Naive B cell (primary cell): ENCODE data around the gene SLC25A38. TPM values are rescaled to one million over a fixed set of nuclear protein-coding genes. Genes with fewer than 3 reads are reported as not detected.
A peak's percentile ranks its signal among the peaks of the same experiment; 100 is the strongest.

Experiments
- ATAC-seq, 2 donors: fragments of 150-1000 bp; cut with Tn5 transposase; 2 replicates each; pipeline ENCODE4 v1.10.0; 2021; ENCODE audit warnings: low read depth in 2 of 2, mild to moderate bottlenecking in 2 of 2, moderate library complexity in 2 of 2
- DNase-seq: peaks from one replicate; pipeline ENCODE4 v3.0.0; 2022
- H3K27ac Mint-ChIP-seq, 6 donors: one replicate each; pipeline ENCODE4 v1.8.0; 2020 to 2022; ENCODE audit warnings: mild to moderate bottlenecking in 6 of 6, mixed read lengths in 6 of 6, moderate library complexity in 5 of 6, inconsistent platforms in 2 of 6
- H3K27me3 Mint-ChIP-seq, 3 donors: one replicate each; pipeline ENCODE4 v1.8.0; 2021 to 2022; ENCODE audit warnings: mixed read lengths in 3 of 3, mild to moderate bottlenecking in 1 of 3
- H3K36me3 Mint-ChIP-seq, 2 donors: one replicate each; pipeline ENCODE4 v1.8.0; 2020 to 2022; ENCODE audit warnings: mixed read lengths in 2 of 2, inconsistent platforms in 1 of 2, mild to moderate bottlenecking in 1 of 2
- H3K4me1 Mint-ChIP-seq, 3 donors: one replicate each; pipeline ENCODE4 v1.8.0; 2020 to 2022; ENCODE audit warnings: mixed read lengths in 3 of 3, inconsistent platforms in 1 of 3, mild to moderate bottlenecking in 1 of 3, moderate library complexity in 1 of 3
- H3K4me3 Mint-ChIP-seq, 8 donors: one replicate each; pipeline ENCODE4 v1.8.0; 2020 to 2022; ENCODE audit warnings: mild to moderate bottlenecking in 8 of 8, mixed read lengths in 8 of 8, moderate library complexity in 8 of 8, inconsistent platforms in 2 of 8
- H3K9me3 Mint-ChIP-seq, 7 donors: one replicate each; pipeline ENCODE4 v1.8.0; 2020 to 2022; ENCODE audit warnings: mixed read lengths in 7 of 7, mild to moderate bottlenecking in 5 of 7, inconsistent platforms in 2 of 7, moderate library complexity in 1 of 7
- polyA plus RNA-seq, 6 donors: library from polyadenylated mRNA; unstranded; fragments of 300-500 nt; fragmentation: Illumina TruSeq; gene quantifications; one replicate each; pipeline ENCODE4 v1.2.3, GENCODE V29; 2021; ENCODE audit warnings: low read depth in 6 of 6

The SLC25A38 gene, protein sequence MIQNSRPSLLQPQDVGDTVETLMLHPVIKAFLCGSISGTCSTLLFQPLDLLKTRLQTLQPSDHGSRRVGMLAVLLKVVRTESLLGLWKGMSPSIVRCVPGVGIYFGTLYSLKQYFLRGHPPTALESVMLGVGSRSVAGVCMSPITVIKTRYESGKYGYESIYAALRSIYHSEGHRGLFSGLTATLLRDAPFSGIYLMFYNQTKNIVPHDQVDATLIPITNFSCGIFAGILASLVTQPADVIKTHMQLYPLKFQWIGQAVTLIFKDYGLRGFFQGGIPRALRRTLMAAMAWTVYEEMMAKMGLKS
- polyA plus RNA-seq = 10 to 100 TPM; 44.4 to 70.4 (median 56.5) TPM

DNA sequence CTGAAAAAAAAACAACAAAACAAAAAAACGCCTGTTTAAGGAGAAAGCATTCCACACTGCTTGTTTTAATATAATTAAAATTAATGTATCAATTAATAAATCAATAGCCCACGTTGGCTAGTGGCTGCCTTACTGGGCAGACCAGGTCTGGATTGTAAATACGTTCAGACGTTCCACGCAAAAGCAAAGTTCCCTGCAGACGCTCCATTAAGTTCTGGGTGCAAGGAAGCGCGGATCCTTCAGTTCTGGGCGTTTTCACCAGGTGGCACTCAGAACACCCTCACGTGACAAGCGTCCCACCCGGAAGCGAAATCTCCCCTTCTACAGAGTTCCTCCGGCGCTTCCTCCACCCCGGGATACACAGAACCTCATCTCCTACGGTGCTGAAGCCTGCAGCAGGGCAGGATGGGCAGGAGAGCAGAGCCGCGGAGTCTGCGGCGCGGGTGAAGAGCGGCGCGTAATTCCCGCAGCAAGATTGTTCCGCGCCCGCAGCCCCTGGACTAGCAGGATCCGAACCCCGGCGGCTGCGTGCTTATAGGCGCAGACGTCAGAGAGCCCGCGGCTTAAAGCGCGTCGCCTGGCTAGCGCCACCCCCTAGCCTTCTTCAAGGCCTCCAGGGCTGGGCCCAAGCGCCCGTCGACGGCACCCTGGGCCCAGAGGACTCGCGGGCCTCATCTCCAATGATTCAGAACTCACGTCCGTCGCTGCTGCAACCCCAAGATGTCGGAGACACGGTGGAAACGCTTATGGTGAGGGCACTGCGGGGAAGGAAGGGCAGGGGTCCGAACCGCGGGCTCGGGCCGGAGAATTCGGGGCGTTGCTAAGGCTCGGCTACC, at the start of gene SLC25A38:
TSS of gene SLC25A38 (plus strand) at position 326 of the 836 bp plus-strand sequence. CDS start at position 681, 355 bp downstream.
- peak within 1 kb of the TSS; percentile 98 to 100 (median 99) for H3K27ac Mint-ChIP-seq
- H3K36me3 Mint-ChIP-seq = peaks cover 0 to 6% of the 10 kb centered on the region in 2 donors
- H3K27me3 Mint-ChIP-seq = peaks cover 0 to under 1% (median 0%) of the 10 kb centered on the region in 3 donors
- no peaks in the 10 kb centered on the region for H3K9me3 Mint-ChIP-seq
- DNase-seq (peak; percentile 84), ATAC-seq (peak; percentile 74 to 76)
- H3K4me1 Mint-ChIP-seq = peaks cover 39 to 51% (median 43%) of the 10 kb centered on the region in 3 donors
- H3K4me3 Mint-ChIP-seq = peak within 1 kb of the TSS; percentile 91 to 100 (median 98)

DNA sequence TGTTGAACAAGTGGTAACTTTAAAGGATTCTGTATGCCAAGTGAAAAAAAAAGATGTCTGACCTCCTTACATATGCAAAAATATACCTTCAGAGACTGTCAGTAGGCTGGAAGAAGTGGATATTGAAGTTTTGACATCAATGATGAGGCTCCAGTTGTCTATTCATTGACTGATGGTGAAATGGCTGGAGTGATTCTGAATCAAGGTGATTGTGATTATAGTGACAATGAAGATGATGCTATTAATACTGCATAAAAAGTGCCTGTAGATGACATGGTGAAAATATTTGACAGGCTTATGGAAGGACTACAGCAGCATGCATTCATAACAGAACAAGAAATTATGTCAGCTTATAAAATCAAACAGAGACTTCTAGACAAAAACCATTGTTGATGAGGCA, 49.6 kb upstream of the SLC25A38 start:
- H3K4me1 Mint-ChIP-seq = no peaks in the 10 kb centered on the region

GRCh38 chr3:39334205-39334604, 49.0 kb upstream of the SLC25A38 start:
- no peak for ATAC-seq
- no peak for DNase-seq
- no peaks in the 10 kb centered on the region for H3K4me1 Mint-ChIP-seq
- H3K27ac Mint-ChIP-seq = no peak overlapping the region
- no peaks in the 10 kb centered on the region for H3K9me3 Mint-ChIP-seq
- H3K36me3 Mint-ChIP-seq = no peaks in the 10 kb centered on the region
- H3K27me3 Mint-ChIP-seq = peaks cover 4 to 17% (median 12%) of the 10 kb centered on the region in 3 donors
- no peak overlapping the region for H3K4me3 Mint-ChIP-seq

More for the DNA sequence above, 49.6 kb upstream of the SLC25A38 start:
- H3K4me3 Mint-ChIP-seq = no peak overlapping the region
- ATAC-seq (no peak), DNase-seq (no peak)
- peaks cover 4 to 17% (median 12%) of the 10 kb centered on the region in 3 donors for H3K27me3 Mint-ChIP-seq
- H3K27ac Mint-ChIP-seq = no peak overlapping the region
- no peaks in the 10 kb centered on the region for H3K36me3 Mint-ChIP-seq
- no peaks in the 10 kb centered on the region for H3K9me3 Mint-ChIP-seq

DNA sequence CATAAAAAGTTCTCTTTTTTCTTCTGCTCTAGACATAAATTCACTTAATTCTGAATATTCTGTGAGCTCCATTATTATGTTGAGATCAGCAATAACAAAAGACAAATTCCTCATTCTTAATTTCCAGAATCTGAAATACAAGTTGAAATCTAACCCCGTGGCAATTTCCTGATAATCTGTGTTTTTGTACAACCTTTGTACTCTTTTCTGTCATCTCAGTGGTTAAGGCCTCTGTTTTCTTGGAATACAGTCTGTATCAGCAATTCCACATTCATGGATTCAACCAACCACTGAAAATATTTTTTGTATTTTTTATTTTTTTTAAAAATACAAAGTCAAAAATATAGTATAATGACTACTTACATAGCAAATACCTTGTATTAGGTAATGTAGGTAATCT, 45.0 kb upstream of the SLC25A38 start:
- no peaks in the 10 kb centered on the region for H3K4me1 Mint-ChIP-seq
- peaks cover 0 to 2% (median 0%) of the 10 kb centered on the region in 7 donors for H3K9me3 Mint-ChIP-seq
- H3K27ac Mint-ChIP-seq = no peak overlapping the region
- no peak overlapping the region for H3K4me3 Mint-ChIP-seq
- ATAC-seq (no peak), DNase-seq (no peak)
- H3K36me3 Mint-ChIP-seq = peaks cover 0 to 4% of the 10 kb centered on the region in 2 donors
- H3K27me3 Mint-ChIP-seq = peaks cover 4 to 17% (median 12%) of the 10 kb centered on the region in 3 donors

GRCh38 chr3:39339086-39339485, 44.1 kb upstream of the SLC25A38 start:
- H3K27ac Mint-ChIP-seq = no peak overlapping the region
- no peak overlapping the region for H3K4me3 Mint-ChIP-seq
- peaks cover 0 to 2% (median 0%) of the 10 kb centered on the region in 7 donors for H3K9me3 Mint-ChIP-seq
- peaks cover 0 to 4% of the 10 kb centered on the region in 2 donors for H3K36me3 Mint-ChIP-seq
- ATAC-seq = no peak
- no peaks in the 10 kb centered on the region for H3K4me1 Mint-ChIP-seq
- peaks cover 0 to 17% (median 12%) of the 10 kb centered on the region in 3 donors for H3K27me3 Mint-ChIP-seq
- DNase-seq = no peak

- Mint-ChIP-seq H3K4me3 (no peak overlapping the region), H3K4me1 (no peaks in the 10 kb centered on the region), H3K36me3 (peaks cover 0 to 4% of the 10 kb centered on the region in 2 donors), H3K9me3 (peaks cover 0 to 2% (median 0%) of the 10 kb centered on the region in 7 donors), H3K27ac (no peak overlapping the region), H3K27me3 (no peaks in the 10 kb centered on the region)
- ATAC-seq (no peak), DNase-seq (no peak)
Observed at GRCh38 chr3:39343076-39343717, 40.0 kb upstream of the SLC25A38 start.

GRCh38 chr3:39343760-39344159, 39.4 kb upstream of the SLC25A38 start:
- ATAC-seq (no peak), DNase-seq (no peak)
- Mint-ChIP-seq H3K4me3 (no peak overlapping the region), H3K4me1 (no peaks in the 10 kb centered on the region), H3K27ac (no peak overlapping the region), H3K36me3 (peaks cover 0 to 4% of the 10 kb centered on the region in 2 donors), H3K9me3 (peaks cover 0 to 2% (median 0%) of the 10 kb centered on the region in 7 donors), H3K27me3 (no peaks in the 10 kb centered on the region)

GRCh38 chr3:39344746-39345344, 38.3 kb upstream of the SLC25A38 start:
- H3K9me3 Mint-ChIP-seq = no peaks in the 10 kb centered on the region
- no peaks in the 10 kb centered on the region for H3K27me3 Mint-ChIP-seq
- no peaks in the 10 kb centered on the region for H3K4me1 Mint-ChIP-seq
- ATAC-seq (no peak), DNase-seq (no peak)
- no peak overlapping the region for H3K27ac Mint-ChIP-seq
- H3K36me3 Mint-ChIP-seq = peaks cover 0 to 4% of the 10 kb centered on the region in 2 donors
- H3K4me3 Mint-ChIP-seq = no peak overlapping the region

GRCh38 chr3:39346785-39347585, 36.2 kb upstream of the SLC25A38 start:
- ATAC-seq (no peak), DNase-seq (no peak)
- Mint-ChIP-seq H3K27me3 (no peaks in the 10 kb centered on the region), H3K4me1 (no peaks in the 10 kb centered on the region), H3K36me3 (no peaks in the 10 kb centered on the region), H3K4me3 (no peak overlapping the region), H3K9me3 (no peaks in the 10 kb centered on the region), H3K27ac (no peak overlapping the region)

- Mint-ChIP-seq H3K36me3 (no peaks in the 10 kb centered on the region), H3K4me3 (no peak overlapping the region), H3K27ac (no peak overlapping the region), H3K4me1 (no peaks in the 10 kb centered on the region), H3K27me3 (no peaks in the 10 kb centered on the region), H3K9me3 (peaks cover 0 to 2% (median 0%) of the 10 kb centered on the region in 7 donors)
- DNase-seq = no peak
- ATAC-seq = no peak
Observed at GRCh38 chr3:39347586-39347876, 35.6 kb upstream of the SLC25A38 start.

DNA sequence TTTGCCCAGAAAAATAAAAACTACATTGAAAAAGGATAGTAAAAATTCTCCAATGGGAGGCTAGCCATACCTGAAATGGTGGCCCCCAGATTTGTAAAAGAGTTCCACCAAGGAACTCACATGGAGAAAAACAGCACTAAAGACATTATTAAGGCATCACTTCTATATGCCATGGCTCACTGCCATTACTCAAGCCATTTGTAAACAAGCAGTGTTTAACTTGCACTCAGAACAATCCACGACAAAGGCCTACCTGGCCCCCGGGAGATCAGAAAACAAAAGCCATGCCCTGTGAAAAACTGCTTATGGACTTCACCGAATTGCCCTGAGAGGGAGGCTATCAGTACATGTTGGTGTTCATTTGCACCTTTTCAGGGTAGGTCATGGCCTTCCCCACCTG, 34.1 kb upstream of the SLC25A38 start:
- Mint-ChIP-seq H3K4me1 (no peaks in the 10 kb centered on the region), H3K27me3 (no peaks in the 10 kb centered on the region), H3K4me3 (no peak overlapping the region), H3K27ac (no peak overlapping the region), H3K36me3 (no peaks in the 10 kb centered on the region), H3K9me3 (peaks cover 0 to 3% (median 0%) of the 10 kb centered on the region in 7 donors)
- ATAC-seq (no peak), DNase-seq (no peak)

- peak overlapping the region in 1 of 6 donors; percentile 49 for H3K27ac Mint-ChIP-seq
- no peak overlapping the region for H3K4me3 Mint-ChIP-seq
- H3K4me1 Mint-ChIP-seq = no peaks in the 10 kb centered on the region
- H3K27me3 Mint-ChIP-seq = peaks cover 6 to 10% (median 6%) of the 10 kb centered on the region in 3 donors
- ATAC-seq = no peak
- H3K36me3 Mint-ChIP-seq = no peaks in the 10 kb centered on the region
- DNase-seq = no peak
- peaks cover 0 to 3% (median 0%) of the 10 kb centered on the region in 7 donors for H3K9me3 Mint-ChIP-seq
Observed at GRCh38 chr3:39350714-39351113, 32.5 kb upstream of the SLC25A38 start.
